Stimulated activated CD4-positive, alpha-beta T cell treated with anti-CD3 and anti-CD28 coated beads, Interleukin-12 subunit alpha, Interleukin-12 subunit beta, amount 100 ng/mL, for 24 hours (primary cell): Measurements from ENCODE around the gene C9.
"Not testable (repeated sequence)": the region's sequence is repeated elsewhere in the genome, so short reads cannot be mapped to it uniquely, and the experiment has no call there.

Experiments used
- DNase-seq, 2 experiments: peaks; one replicate each; pipeline ENCODE4 v3.0.0-alpha.2; 2020; ENCODE audit warnings: low read depth in 2 of 2

C9 gene

GRCh38 chr5:39371367-39371635 is 7.0 kb upstream of the C9 start:
- no peak for DNase-seq

- DNase-seq, result no peak
Observed at GRCh38 chr5:39370555-39371366, 6.5 kb upstream of the C9 start.

GRCh38 chr5:39369123-39369815 is 5.0 kb upstream of the C9 start:
- no peak for DNase-seq

- no peak for DNase-seq
Observed at GRCh38 chr5:39368116-39368515, 3.8 kb upstream of the C9 start.

- DNase-seq, result no peak
Observed at GRCh38 chr5:39367711-39368110, 3.4 kb upstream of the C9 start.

- no peak for DNase-seq
Observed at GRCh38 chr5:39363217-39363616, 1.1 kb downstream of the C9 start.

- DNase-seq, result no peak
Observed at GRCh38 chr5:39362646-39363045, 1.6 kb downstream of the C9 start.

- no peak for DNase-seq
Observed at GRCh38 chr5:39361306-39361705, 3.0 kb downstream of the C9 start.

- DNase-seq, result no peak
Observed at GRCh38 chr5:39360471-39361111, 3.7 kb downstream of the C9 start.

- no peak for DNase-seq
Observed at GRCh38 chr5:39356263-39356662, 8.0 kb downstream of the C9 start.

GRCh38 chr5:39355324-39355723 is 9.0 kb downstream of the C9 start:
- no peak for DNase-seq

- DNase-seq, result no peak
Observed at GRCh38 chr5:39353717-39354399, 10.4 kb downstream of the C9 start.

GRCh38 chr5:39352951-39353350 is 11.3 kb downstream of the C9 start:
- DNase-seq, result no peak

- DNase-seq, result no peak
Observed at GRCh38 chr5:39352170-39352569, 12.1 kb downstream of the C9 start.

- no peak for DNase-seq
Observed at GRCh38 chr5:39349484-39349883, 14.8 kb downstream of the C9 start.

GRCh38 chr5:39342460-39342859 is 21.8 kb downstream of the C9 start:
- no peak for DNase-seq

- no peak for DNase-seq
Observed at GRCh38 chr5:39341896-39342295, 22.4 kb downstream of the C9 start.

- no peak for DNase-seq
Observed at GRCh38 chr5:39340506-39340905, 23.8 kb downstream of the C9 start.

GRCh38 chr5:39337252-39337915 is 26.9 kb downstream of the C9 start:
- DNase-seq, result no peak

GRCh38 chr5:39334296-39334695 is 30.0 kb downstream of the C9 start:
- DNase-seq, result not testable (repeated sequence)

GRCh38 chr5:39333104-39333503 is 31.2 kb downstream of the C9 start:
- no peak for DNase-seq

GRCh38 chr5:39331861-39332381 is 32.4 kb downstream of the C9 start:
- DNase-seq, result no peak
